Esophagus muscularis mucosa (tissue), 4 donors: Measurements from ENCODE around the gene PTPN14. TPM values are rescaled to one million over a fixed set of nuclear protein-coding genes. Genes with fewer than 3 reads are reported as not detected.

Experiments
- DNase-seq: peaks from one replicate; pipeline ENCODE4 v3.0.0-alpha.2; 2017; ENCODE audit errors: extremely low spot score
- H3K27ac ChIP-seq, 4 donors: fragments of 200-600 bp; sonication (generic); replicated peaks in 1 of 4; 1 replicate in 3 of 4; 2 replicates in 1 of 4; pipeline ENCODE4 v1.5.1; 2016 to 2019; ENCODE audit warnings: mild to moderate bottlenecking in 1 of 4
- H3K27me3 ChIP-seq, 4 donors: fragments of 200-600 bp; sonication (generic); one replicate each; pipeline versions ENCODE4 v1.5.1 to v1.6.0; 2016 to 2019
- H3K36me3 ChIP-seq, 4 donors: fragments of 200-600 bp; sonication (generic); one replicate each; pipeline ENCODE4 v1.5.1; 2016 to 2019
- H3K4me1 ChIP-seq, 4 donors: fragments of 200-600 bp; sonication (generic); one replicate each; pipeline ENCODE4 v1.5.1; 2016 to 2019
- H3K4me3 ChIP-seq, 4 donors: fragments of 200-600 bp; sonication (generic); 1 replicate in 2 of 4; 2 replicates in 2 of 4; pipeline ENCODE4 v1.5.1; 2016 to 2019; ENCODE audit warnings: mild to moderate bottlenecking in 4 of 4, moderate library complexity in 1 of 4
- H3K9me3 ChIP-seq, 4 donors: fragments of 200-600 bp; sonication (generic); 1 replicate in 3 of 4; 2 replicates in 1 of 4; pipeline ENCODE4 v1.5.1; 2016 to 2019
- CTCF ChIP-seq, 3 experiments: fragments of 200-600 bp in 2 of 3; fragments of 450-650 bp in 1 of 3; sonication (generic) in 2 of 3; IDR thresholded peaks; one replicate each; pipeline ENCODE4 v1.5.1; 2017 to 2019; ENCODE audit warnings: antibody characterized with exemption in 3 of 3, mild to moderate bottlenecking in 2 of 3, moderate library complexity in 1 of 3
- EP300 ChIP-seq: sonication (generic); formaldehyde crosslinking; IDR thresholded peaks from one replicate; pipeline ENCODE4 v1.6.1; 2017; ENCODE audit warnings: antibody characterized with exemption
- POLR2A ChIP-seq: fragments of 450-650 bp; IDR thresholded peaks from one replicate; pipeline ENCODE4 v1.6.1; 2017; ENCODE audit warnings: antibody characterized with exemption, moderate library complexity, mild to moderate bottlenecking, low read depth
- POLR2AphosphoS5 ChIP-seq, 2 donors: sonication (generic); formaldehyde crosslinking; IDR thresholded peaks; one replicate each; pipeline ENCODE4 v1.6.1; 2017; ENCODE audit warnings: antibody characterized with exemption in 2 of 2
- WGBS: methylation state at CpG from one replicate; pipeline ENCODE4 v1.1.5; 2018; 5-methylcytosine and 5-hydroxymethylcytosine counted together
- intact Hi-C: fragments of 100-400 bp; cut with DNase I; formaldehyde crosslinking; loops from one replicate; pipeline ENCODE4 v1.15.1; 2023
- total RNA-seq, 4 donors: library from RNA; depleted of rRNA; stranded (reverse); fragments of >200 nt; gene quantifications; one replicate each; pipeline versions ENCODE4 v1.1.0 to v1.2.1, GENCODE V29; 2016

PTPN14 gene
- total RNA-seq, 4 donors from 2014 or later: 48.5 to 108 (median 69.1) TPM

GRCh38 chr1:214432245-214432644 is 119.2 kb downstream of the PTPN14 start:
- no peak overlapping the region for H3K27ac ChIP-seq
- intact Hi-C loops: no loop called here
- no peak overlapping the region for H3K4me3 ChIP-seq
- H3K27me3 ChIP-seq: no peaks in the 10 kb centered on the region
- H3K4me1 ChIP-seq: peaks cover 0 to 2% (median 0%) of the 10 kb centered on the region in 4 donors
- no peak for TF ChIP-seq POLR2A
- no peak for TF ChIP-seq EP300
- no peak for TF ChIP-seq POLR2AphosphoS5 (IDR thresholded peaks at IDR 0.05)
- TF ChIP-seq CTCF (IDR thresholded peaks at IDR 0.05): no peak
- DNase-seq: no peak
- H3K36me3 ChIP-seq: no peaks in the 10 kb centered on the region
- 94% methylated on average over 1 of the region's 1 CpG for WGBS
- no peaks in the 10 kb centered on the region for H3K9me3 ChIP-seq

GRCh38 chr1:214429951-214430770 is 121.2 kb downstream of the PTPN14 start:
- intact Hi-C loops: no loop called here
- Histone ChIP-seq H3K27me3 (no peaks in the 10 kb centered on the region), H3K9me3 (no peaks in the 10 kb centered on the region), H3K27ac (no peak overlapping the region), H3K4me3 (no peak overlapping the region), H3K4me1 (peaks cover 0 to 11% (median 9%) of the 10 kb centered on the region in 4 donors), H3K36me3 (no peaks in the 10 kb centered on the region)
- DNase-seq: no peak
- TF ChIP-seq POLR2AphosphoS5 (IDR thresholded peaks at IDR 0.05) (no peak), CTCF (IDR thresholded peaks at IDR 0.05) (no peak), POLR2A (no peak), EP300 (no peak)
- 92% methylated on average over 9 of the region's 9 CpGs for WGBS

- intact Hi-C loops: no loop called here
- Histone ChIP-seq H3K4me3 (no peak overlapping the region), H3K27ac (no peak overlapping the region), H3K36me3 (no peaks in the 10 kb centered on the region), H3K4me1 (peaks cover 4 to 12% (median 10%) of the 10 kb centered on the region in 4 donors), H3K9me3 (no peaks in the 10 kb centered on the region), H3K27me3 (no peaks in the 10 kb centered on the region)
- WGBS: 72% methylated on average over 7 of the region's 7 CpGs
- DNase-seq: no peak
- TF ChIP-seq POLR2A (no peak), EP300 (no peak), CTCF (IDR thresholded peaks at IDR 0.05) (no peak), POLR2AphosphoS5 (IDR thresholded peaks at IDR 0.05) (no peak)
Observed at GRCh38 chr1:214427871-214428277, 123.5 kb downstream of the PTPN14 start.

- H3K4me3 ChIP-seq: no peak overlapping the region
- H3K36me3 ChIP-seq: no peaks in the 10 kb centered on the region
- intact Hi-C loops: no loop called here
- no peaks in the 10 kb centered on the region for H3K9me3 ChIP-seq
- H3K4me1 ChIP-seq: peaks cover 7 to 16% (median 12%) of the 10 kb centered on the region in 4 donors
- no peak for TF ChIP-seq CTCF (IDR thresholded peaks at IDR 0.05)
- TF ChIP-seq POLR2A: no peak
- no peak for TF ChIP-seq POLR2AphosphoS5 (IDR thresholded peaks at IDR 0.05)
- WGBS: 80% methylated on average over 2 of the region's 2 CpGs
- H3K27ac ChIP-seq: no peak overlapping the region
- DNase-seq: no peak
- H3K27me3 ChIP-seq: no peaks in the 10 kb centered on the region
Observed at GRCh38 chr1:214426426-214426812, 125.0 kb downstream of the PTPN14 start.
